IPS-11a (cell line): ENCODE measurements around the gene FAM118B.

ENCODE experiments used
- H3K4me3 ChIP-seq: one replicate; pipeline ENCODE4 v1.5.1; 2013; ENCODE audit warnings: low read depth, low read length, control low read depth

Gene FAM118B

DNA sequence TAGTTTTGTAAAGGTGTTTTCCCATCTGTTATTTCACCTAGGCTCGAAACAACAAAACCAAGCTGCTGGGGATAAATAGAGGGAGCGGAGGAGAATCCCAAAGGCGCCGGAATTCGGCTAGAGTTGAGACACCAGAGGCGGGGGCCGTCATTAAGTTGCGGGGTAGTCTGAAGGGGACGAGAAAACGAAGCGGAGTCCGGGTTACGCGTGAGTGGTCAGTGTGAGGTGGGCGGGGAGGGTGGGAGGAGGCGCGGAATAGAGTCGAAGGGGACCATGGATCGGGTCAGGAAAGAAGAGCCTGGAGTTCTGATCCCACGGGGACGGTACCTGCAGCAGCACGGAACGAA lies 56.8 kb downstream of the FAM118B start:
- H3K4me3 ChIP-seq = peak overlapping the region; percentile 95

GRCh38 chr11:126268708-126269579 lies 57.4 kb downstream of the FAM118B start, which contains the start of the genes FOXRED1 and SRPRA:
FOXRED1 (plus strand) TSS chr11:126269154; CDS start chr11:126269207, 53 bp downstream.
SRPRA (minus strand) TSS chr11:126268895; CDS start chr11:126268804, 91 bp downstream.
- H3K4me3 ChIP-seq = peak within 1 kb of the TSS; percentile 99

DNA sequence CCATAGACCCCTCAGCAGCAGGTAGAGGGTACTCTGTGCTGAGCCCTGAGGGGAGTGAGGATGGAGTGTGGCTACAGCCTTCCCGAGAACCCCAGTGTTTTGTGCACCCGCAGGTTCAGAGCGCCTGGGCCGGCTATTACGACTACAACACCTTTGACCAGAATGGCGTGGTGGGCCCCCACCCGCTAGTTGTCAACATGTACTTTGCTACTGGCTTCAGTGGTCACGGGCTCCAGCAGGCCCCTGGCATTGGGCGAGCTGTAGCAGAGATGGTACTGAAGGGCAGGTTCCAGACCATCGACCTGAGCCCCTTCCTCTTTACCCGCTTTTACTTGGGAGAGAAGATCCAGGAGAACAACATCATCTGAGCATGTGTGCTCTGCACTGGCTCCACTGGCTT lies 65.7 kb downstream of the FAM118B start:
- no peak overlapping the region for H3K4me3 ChIP-seq

DNA sequence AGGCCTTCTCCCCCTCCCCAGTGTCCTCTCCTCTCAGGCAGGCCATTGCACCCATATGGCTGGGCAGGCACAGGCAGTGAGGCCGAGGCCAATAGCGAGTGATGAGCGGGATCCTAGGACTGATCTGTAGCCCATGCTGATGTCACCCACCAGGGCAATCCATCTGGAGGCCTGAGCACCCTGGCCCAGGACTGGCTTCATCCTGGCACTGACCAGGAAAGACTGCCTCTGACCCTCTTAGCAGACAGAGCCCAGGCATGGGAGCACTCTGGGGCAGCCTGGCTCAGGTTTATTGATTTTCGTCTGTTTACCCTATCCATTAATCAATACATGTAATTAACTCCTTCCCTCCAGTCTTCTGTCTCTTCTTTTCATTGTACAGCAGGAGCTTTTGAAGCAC lies 66.2 kb downstream of the FAM118B start:
- H3K4me3 ChIP-seq = no peak overlapping the region

DNA sequence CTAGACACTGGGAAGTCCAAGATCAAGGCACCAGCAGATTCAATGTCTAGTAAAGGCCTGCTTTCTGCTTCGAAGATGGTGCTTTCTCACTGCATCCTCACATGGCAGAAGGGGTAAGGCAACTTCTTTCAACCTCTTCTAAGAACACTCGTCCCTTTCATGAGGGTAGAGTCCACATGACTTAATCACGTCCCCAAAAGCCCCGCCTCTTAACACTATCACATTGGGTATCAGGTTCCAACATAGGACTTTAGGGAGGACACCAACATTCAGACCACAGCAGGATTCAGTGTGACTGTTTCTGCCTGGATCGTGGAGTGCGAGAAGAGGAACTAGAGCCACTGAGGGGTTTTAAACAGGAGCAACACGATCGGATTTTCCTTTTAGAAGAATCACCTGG lies 67.6 kb downstream of the FAM118B start:
- no peak overlapping the region for H3K4me3 ChIP-seq

DNA sequence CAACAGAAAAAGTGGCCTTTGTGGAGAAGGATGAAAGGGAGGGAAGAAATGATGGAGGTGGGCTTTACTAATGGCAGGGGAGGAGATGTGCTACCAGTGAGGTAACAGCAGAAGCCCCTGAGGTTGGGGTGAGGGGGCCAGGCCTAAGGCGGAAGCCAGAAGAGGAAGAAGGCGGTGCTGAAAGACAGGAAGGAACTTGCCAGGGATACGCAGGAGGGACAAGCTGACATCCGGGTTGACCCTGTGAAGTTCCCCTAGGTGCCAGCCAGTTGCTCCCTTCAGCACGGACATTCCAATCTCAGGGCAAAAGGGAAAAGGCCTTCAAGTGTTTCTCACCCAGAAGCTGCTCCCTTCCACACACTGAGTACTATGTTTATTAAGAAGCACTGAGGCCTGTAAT lies 69.0 kb downstream of the FAM118B start:
- no peak overlapping the region for H3K4me3 ChIP-seq

- no peak overlapping the region for H3K4me3 ChIP-seq
These were observed 69.7 kb downstream of the FAM118B start for GRCh38 chr11:126281245-126281644.

GRCh38 chr11:126281666-126282175 lies 70.1 kb downstream of the FAM118B start:
- H3K4me3 ChIP-seq = no peak overlapping the region

GRCh38 chr11:126282361-126282735 lies 70.8 kb downstream of the FAM118B start:
- peak overlapping the region; percentile 53 for H3K4me3 ChIP-seq

GRCh38 chr11:126282736-126283591 lies 71.4 kb downstream of the FAM118B start, which contains the start of gene TIRAP:
TIRAP (plus strand) TSS chr11:126283093; CDS start chr11:126290895, 7,802 bp downstream.
- H3K4me3 ChIP-seq = peak within 1 kb of the TSS; percentile 53

GRCh38 chr11:126284829-126285228 lies 73.2 kb downstream of the FAM118B start:
- H3K4me3 ChIP-seq = no peak overlapping the region

DNA sequence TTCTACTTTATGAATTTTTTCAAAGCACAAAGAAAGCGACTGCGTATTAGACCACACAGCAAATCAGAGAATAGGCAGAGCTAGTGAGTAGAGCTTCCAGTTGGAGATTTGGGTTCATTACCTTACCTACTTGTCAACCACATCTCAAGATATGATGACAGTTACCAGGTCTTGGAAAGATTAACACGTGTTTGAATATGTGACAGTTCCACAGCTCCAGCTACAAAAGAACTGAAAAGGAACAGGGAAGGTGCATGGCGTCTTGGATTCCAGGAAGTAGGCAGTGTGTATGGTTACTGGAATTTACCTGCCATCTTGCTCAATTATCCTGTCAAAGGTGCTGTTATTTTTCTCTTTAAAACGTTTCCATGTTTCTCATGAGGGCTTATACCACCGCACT lies 76.7 kb downstream of the FAM118B start:
- no peak overlapping the region for H3K4me3 ChIP-seq

DNA sequence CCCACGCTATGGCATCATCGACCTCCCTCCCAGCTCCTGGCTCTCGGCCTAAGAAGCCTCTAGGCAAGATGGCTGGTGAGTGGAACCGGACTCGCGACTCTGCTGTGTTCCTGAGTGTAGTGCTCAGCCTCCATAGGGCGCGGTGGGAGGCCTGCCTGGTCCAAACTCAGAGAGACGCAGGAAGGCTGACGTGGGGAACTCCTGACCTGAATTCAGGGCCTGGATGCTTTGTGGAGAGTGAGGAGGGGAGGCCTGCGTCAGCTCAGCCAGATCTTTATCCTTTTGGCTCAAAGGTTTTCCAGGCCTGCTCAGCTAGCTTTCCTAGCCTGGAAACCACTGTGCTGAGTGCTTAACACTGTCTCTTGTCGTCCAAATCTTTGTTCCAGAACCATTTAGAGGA lies 79.3 kb downstream of the FAM118B start:
- H3K4me3 ChIP-seq = no peak overlapping the region

GRCh38 chr11:126293726-126294125 lies 82.1 kb downstream of the FAM118B start:
- no peak overlapping the region for H3K4me3 ChIP-seq

GRCh38 chr11:126297004-126297403 lies 85.4 kb downstream of the FAM118B start:
- no peak overlapping the region for H3K4me3 ChIP-seq

DNA sequence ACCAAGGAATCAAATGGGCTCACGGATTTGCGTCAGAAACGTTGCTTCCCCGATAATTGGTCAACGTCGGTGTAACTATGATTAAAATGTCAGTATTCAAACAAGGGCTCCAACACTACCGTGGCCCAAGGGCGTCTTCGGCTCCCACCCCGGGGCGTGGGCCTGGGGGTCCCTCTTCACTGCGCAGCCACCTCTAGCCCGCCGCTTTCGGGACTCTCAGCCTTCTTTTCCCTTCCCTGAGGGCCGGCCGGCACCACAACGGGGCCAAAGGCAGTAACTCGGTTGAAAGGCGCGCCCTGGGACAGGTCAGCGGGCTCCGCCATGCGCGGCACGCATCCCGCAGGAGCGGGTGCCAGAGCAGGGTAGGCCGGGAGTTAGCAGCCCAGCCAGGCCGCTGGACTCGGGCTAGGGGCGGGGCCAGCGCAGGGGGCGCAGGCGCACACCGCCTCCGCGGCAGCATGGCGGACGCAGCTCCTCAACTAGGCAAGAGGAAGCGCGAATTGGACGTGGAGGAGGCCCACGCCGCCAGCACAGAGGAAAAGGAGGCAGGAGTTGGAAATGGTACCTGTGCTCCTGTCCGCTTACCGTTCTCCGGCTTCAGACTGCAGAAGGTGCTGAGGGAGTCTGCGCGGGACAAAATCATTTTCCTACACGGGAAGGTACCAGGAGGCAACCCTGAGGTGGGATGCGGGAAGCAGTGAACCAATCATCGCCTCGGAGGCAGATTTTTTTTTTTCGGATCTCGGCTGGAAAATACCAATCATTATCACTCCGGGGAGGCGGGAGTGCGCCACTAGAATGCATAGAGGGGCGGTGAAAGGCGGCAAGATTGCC lies 92.3 kb downstream of the FAM118B start, which contains the start of gene DCPS:
Gene DCPS (plus strand): TSS at position 438 of the 834 bp plus-strand sequence. CDS start 21 bp downstream, at position 459.
- H3K4me3 ChIP-seq = peak within 1 kb of the TSS; percentile 68

GRCh38 chr11:126304457-126305075 lies 93.0 kb downstream of the FAM118B start:
- H3K4me3 ChIP-seq = peak overlapping the region; percentile 68

- no peak overlapping the region for H3K4me3 ChIP-seq
These were observed 94.1 kb downstream of the FAM118B start for GRCh38 chr11:126305699-126306098.

GRCh38 chr11:126307706-126308105 lies 96.1 kb downstream of the FAM118B start:
- H3K4me3 ChIP-seq = no peak overlapping the region

- no peak overlapping the region for H3K4me3 ChIP-seq
These were observed 96.7 kb downstream of the FAM118B start for GRCh38 chr11:126308271-126308671.
